Liver (tissue), 9 donors: ENCODE measurements around the gene PLEKHA7. TPM values are rescaled to one million over a fixed set of nuclear protein-coding genes. Genes with fewer than 3 reads are reported as not detected.

Source experiments
- DNase-seq: peaks from one replicate; pipeline ENCODE4 v3.0.0-alpha.2; 2017; ENCODE audit warnings: low spot score
- H3K27ac ChIP-seq, 2 donors: one replicate each; pipeline ENCODE4 v1.7.0; 2013; ENCODE audit warnings: inconsistent platforms in 2 of 2, low read length in 2 of 2, control low read depth in 1 of 2, low read depth in 1 of 2, mild to moderate bottlenecking in 1 of 2
- H3K27me3 ChIP-seq, 4 donors: one replicate each; pipeline versions ENCODE4 v1.6.1 to v1.7.0; 2013; ENCODE audit warnings: low read length in 3 of 4, inconsistent platforms in 1 of 4, mild to moderate bottlenecking in 1 of 4, moderate library complexity in 1 of 4; ENCODE audit not compliant: control insufficient read depth in 4 of 4, insufficient read depth in 4 of 4
- H3K36me3 ChIP-seq, 4 donors: one replicate each; pipeline versions ENCODE4 v1.6.1 to v1.7.0; 2013; ENCODE audit warnings: low read length in 3 of 4, mild to moderate bottlenecking in 3 of 4, low read depth in 1 of 4, moderate library complexity in 1 of 4; ENCODE audit not compliant: control insufficient read depth in 4 of 4, insufficient read depth in 3 of 4
- H3K4me1 ChIP-seq, 4 donors: one replicate each; pipeline versions ENCODE4 v1.6.1 to v1.7.0; 2013; ENCODE audit warnings: low read length in 3 of 4, mild to moderate bottlenecking in 3 of 4, moderate library complexity in 1 of 4; ENCODE audit not compliant: control insufficient read depth in 4 of 4, insufficient read depth in 4 of 4
- H3K4me3 ChIP-seq, 3 donors: one replicate each; pipeline versions ENCODE4 v1.6.1 to v1.7.0; 2013; ENCODE audit warnings: low read length in 3 of 3, control low read depth in 1 of 3, low read depth in 1 of 3, mild to moderate bottlenecking in 1 of 3
- H3K9ac ChIP-seq, 2 donors: one replicate each; pipeline ENCODE4 v1.7.0; 2013; ENCODE audit warnings: low read length in 2 of 2, mild to moderate bottlenecking in 2 of 2, moderate library complexity in 2 of 2, control low read depth in 1 of 2, low read depth in 1 of 2
- H3K9me3 ChIP-seq, 4 donors: one replicate each; pipeline versions ENCODE4 v1.6.1 to v1.7.0; 2013; ENCODE audit warnings: low read length in 3 of 4; ENCODE audit not compliant: control insufficient read depth in 4 of 4
- EGR1 ChIP-seq, 2 donors: IDR thresholded peaks; 2 replicates each; pipeline ENCODE4 v1.6.1; 2016 to 2018; ENCODE audit warnings: antibody characterized with exemption in 2 of 2, low read depth in 2 of 2
- GABPA ChIP-seq, 2 donors: IDR thresholded peaks in 1 of 2; conservative IDR thresholded peaks in 1 of 2; 2 replicates each; pipeline ENCODE4 v1.6.1; 2016; ENCODE audit warnings: antibody characterized with exemption in 2 of 2, mild to moderate bottlenecking in 1 of 2, moderate library complexity in 1 of 2
- HNF4A ChIP-seq, 2 donors: conservative IDR thresholded peaks; 2 replicates each; pipeline ENCODE4 v1.6.1; 2016; ENCODE audit warnings: antibody characterized with exemption in 2 of 2, mild to moderate bottlenecking in 2 of 2
- HNF4G ChIP-seq: IDR thresholded peaks from 2 replicates; pipeline ENCODE4 v1.6.1; 2016; ENCODE audit warnings: antibody characterized with exemption
- JUND ChIP-seq, 2 donors: IDR thresholded peaks; 2 replicates each; pipeline ENCODE4 v1.6.1; 2016; ENCODE audit warnings: antibody characterized with exemption in 2 of 2
- NR2F2 ChIP-seq: IDR thresholded peaks from 2 replicates; pipeline ENCODE4 v1.6.1; 2016; ENCODE audit warnings: antibody characterized with exemption
- RAD21 ChIP-seq, 2 donors: IDR thresholded peaks; 2 replicates each; pipeline ENCODE4 v1.6.1; 2016; ENCODE audit warnings: antibody characterized with exemption in 2 of 2, mild to moderate bottlenecking in 2 of 2
- RXRA ChIP-seq, 2 donors: IDR thresholded peaks; 2 replicates each; pipeline ENCODE4 v1.6.1; 2017 to 2018; ENCODE audit warnings: antibody characterized with exemption in 2 of 2, mild to moderate bottlenecking in 1 of 2
- TAF1 ChIP-seq: conservative IDR thresholded peaks from 2 replicates; pipeline ENCODE4 v1.6.1; 2016; ENCODE audit warnings: antibody characterized with exemption, mild to moderate bottlenecking
- YY1 ChIP-seq: IDR thresholded peaks from 2 replicates; pipeline ENCODE4 v1.6.1; 2016; ENCODE audit warnings: antibody characterized with exemption, mild to moderate bottlenecking
- WGBS: extraction: QIAGEN DNeasy Blood & Tissue Kit; methylation state at CpG from one replicate; pipeline ENCODE4 v1.1.7; 2013; 5-methylcytosine and 5-hydroxymethylcytosine counted together
- polyA plus RNA-seq, 2 donors: library from polyadenylated mRNA; stranded (reverse) in 1 of 2; unstranded in 1 of 2; fragments of 200-250 nt in 1 of 2; fragments of >200 nt in 1 of 2; fragmentation: Nextera tagmentation in 1 of 2; extraction: Ambion mirVana in 1 of 2; gene quantifications; one replicate each; pipeline versions ENCODE4 v1.2.1 to v1.2.3, GENCODE V29; 2013 to 2015
- total RNA-seq, 2 donors: library from RNA; depleted of rRNA; stranded (reverse); fragments of >200 nt; gene quantifications; one replicate each; pipeline ENCODE4 v1.2.3, GENCODE V29; 2014
- TF ChIP-seq, protein P1 (sequence below): fragments of 150-350 bp; IDR thresholded peaks from 2 replicates; pipeline ENCODE4 v1.5.1; 2017; ENCODE audit warnings: improper control_type of control experiment, low read depth, low read length; ENCODE audit not compliant: missing input control
- TF ChIP-seq, protein P2 (sequence below): IDR thresholded peaks from 2 replicates; pipeline ENCODE4 v1.6.1; 2016; ENCODE audit warnings: antibody characterized with exemption, mild to moderate bottlenecking
- TF ChIP-seq, protein P3 (sequence below): IDR thresholded peaks from 2 replicates; pipeline ENCODE4 v1.6.1; 2016; ENCODE audit warnings: antibody characterized with exemption
- TF ChIP-seq, protein P4 (sequence below): IDR thresholded peaks from 2 replicates; pipeline ENCODE4 v1.6.1; 2016; ENCODE audit warnings: antibody characterized with exemption
- TF ChIP-seq, protein P5 (sequence below): IDR thresholded peaks from 2 replicates; pipeline ENCODE4 v1.6.1; 2016; ENCODE audit warnings: antibody characterized with exemption
- donor health status: healthy.
- donor health status: healthy.
- donor health status: healthy.
- donor health status: healthy.
- donor health status: healthy.

PLEKHA7 gene
- total and polyA plus RNA-seq, 4 donors = 6.1 to 28.8 (median 8.5) TPM

DNA sequence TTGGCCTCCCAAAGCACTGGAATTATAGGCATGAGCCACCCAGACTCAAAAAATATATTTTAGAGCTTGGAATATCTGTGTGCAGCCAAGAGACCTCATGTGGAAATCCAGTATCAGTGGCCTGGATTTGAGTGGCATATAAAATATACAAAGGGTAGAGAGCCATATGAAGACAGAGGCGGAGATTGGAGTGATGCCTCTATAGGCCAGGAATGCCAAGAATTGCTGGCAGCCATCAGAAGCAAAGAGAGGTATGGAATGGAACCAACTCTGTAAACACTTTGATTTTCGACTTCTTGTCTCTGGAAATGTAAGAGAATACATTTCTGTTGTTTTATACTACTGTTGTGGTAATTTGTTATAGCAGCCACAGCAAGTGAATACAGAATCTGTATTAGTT, 123.0 kb downstream of the PLEKHA7 start:
- no peak overlapping the region for H3K27ac ChIP-seq
- H3K9me3 ChIP-seq = no peaks in the 10 kb centered on the region
- H3K4me1 ChIP-seq = peaks cover 0 to 4% (median 2%) of the 10 kb centered on the region in 4 donors
- no peak overlapping the region for H3K9ac ChIP-seq
- H3K27me3 ChIP-seq = no peaks in the 10 kb centered on the region
- H3K4me3 ChIP-seq = no peak overlapping the region
- 97% methylated on average over 2 of the region's 2 CpGs for WGBS
- TF ChIP-seq YY1 = no peak
- TF ChIP-seq GABPA (IDR thresholded peaks at IDR 0.05 in 1 of 2, conservative IDR thresholded peaks at IDR 0.05 in 1 of 2) = no peak
- TF ChIP-seq, protein P1, sequence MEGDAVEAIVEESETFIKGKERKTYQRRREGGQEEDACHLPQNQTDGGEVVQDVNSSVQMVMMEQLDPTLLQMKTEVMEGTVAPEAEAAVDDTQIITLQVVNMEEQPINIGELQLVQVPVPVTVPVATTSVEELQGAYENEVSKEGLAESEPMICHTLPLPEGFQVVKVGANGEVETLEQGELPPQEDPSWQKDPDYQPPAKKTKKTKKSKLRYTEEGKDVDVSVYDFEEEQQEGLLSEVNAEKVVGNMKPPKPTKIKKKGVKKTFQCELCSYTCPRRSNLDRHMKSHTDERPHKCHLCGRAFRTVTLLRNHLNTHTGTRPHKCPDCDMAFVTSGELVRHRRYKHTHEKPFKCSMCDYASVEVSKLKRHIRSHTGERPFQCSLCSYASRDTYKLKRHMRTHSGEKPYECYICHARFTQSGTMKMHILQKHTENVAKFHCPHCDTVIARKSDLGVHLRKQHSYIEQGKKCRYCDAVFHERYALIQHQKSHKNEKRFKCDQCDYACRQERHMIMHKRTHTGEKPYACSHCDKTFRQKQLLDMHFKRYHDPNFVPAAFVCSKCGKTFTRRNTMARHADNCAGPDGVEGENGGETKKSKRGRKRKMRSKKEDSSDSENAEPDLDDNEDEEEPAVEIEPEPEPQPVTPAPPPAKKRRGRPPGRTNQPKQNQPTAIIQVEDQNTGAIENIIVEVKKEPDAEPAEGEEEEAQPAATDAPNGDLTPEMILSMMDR = no peak
- TF ChIP-seq EGR1 (IDR thresholded peaks at IDR 0.05; ENCODE audit: low read depth in 2 of 2) = no peak
- TF ChIP-seq, protein P2, sequence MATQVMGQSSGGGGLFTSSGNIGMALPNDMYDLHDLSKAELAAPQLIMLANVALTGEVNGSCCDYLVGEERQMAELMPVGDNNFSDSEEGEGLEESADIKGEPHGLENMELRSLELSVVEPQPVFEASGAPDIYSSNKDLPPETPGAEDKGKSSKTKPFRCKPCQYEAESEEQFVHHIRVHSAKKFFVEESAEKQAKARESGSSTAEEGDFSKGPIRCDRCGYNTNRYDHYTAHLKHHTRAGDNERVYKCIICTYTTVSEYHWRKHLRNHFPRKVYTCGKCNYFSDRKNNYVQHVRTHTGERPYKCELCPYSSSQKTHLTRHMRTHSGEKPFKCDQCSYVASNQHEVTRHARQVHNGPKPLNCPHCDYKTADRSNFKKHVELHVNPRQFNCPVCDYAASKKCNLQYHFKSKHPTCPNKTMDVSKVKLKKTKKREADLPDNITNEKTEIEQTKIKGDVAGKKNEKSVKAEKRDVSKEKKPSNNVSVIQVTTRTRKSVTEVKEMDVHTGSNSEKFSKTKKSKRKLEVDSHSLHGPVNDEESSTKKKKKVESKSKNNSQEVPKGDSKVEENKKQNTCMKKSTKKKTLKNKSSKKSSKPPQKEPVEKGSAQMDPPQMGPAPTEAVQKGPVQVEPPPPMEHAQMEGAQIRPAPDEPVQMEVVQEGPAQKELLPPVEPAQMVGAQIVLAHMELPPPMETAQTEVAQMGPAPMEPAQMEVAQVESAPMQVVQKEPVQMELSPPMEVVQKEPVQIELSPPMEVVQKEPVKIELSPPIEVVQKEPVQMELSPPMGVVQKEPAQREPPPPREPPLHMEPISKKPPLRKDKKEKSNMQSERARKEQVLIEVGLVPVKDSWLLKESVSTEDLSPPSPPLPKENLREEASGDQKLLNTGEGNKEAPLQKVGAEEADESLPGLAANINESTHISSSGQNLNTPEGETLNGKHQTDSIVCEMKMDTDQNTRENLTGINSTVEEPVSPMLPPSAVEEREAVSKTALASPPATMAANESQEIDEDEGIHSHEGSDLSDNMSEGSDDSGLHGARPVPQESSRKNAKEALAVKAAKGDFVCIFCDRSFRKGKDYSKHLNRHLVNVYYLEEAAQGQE = no peak
- no peak for TF ChIP-seq JUND (IDR thresholded peaks at IDR 0.05)
- DNase-seq = no peak
- H3K36me3 ChIP-seq = no peaks in the 10 kb centered on the region

DNA sequence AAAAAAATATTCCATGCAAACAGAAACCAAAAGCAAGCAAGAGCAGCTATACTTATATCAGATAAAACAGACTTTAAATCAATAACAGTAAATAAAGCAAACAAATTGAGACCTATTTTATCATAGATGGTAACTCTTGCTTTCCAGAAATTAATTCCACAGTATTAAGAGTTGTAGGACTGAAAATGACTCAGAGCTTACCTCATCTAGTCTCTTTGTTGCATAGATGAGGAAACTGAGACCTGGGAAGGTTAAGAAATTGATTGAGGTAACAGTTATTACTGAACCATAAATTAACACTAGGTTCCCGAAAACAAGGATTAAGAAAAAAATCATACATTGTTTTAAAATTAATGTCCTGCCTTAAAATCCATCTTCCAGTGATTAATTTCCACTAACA, 123.8 kb downstream of the PLEKHA7 start:
- no peaks in the 10 kb centered on the region for H3K36me3 ChIP-seq
- no peak for DNase-seq

More for the DNA sequence above, 123.8 kb downstream of the PLEKHA7 start:
- Histone ChIP-seq H3K27ac (no peak overlapping the region), H3K9ac (no peak overlapping the region), H3K27me3 (no peaks in the 10 kb centered on the region), H3K4me3 (no peak overlapping the region), H3K9me3 (no peaks in the 10 kb centered on the region), H3K4me1 (peaks cover 0 to 4% (median 2%) of the 10 kb centered on the region in 4 donors)
- 92% methylated on average over 1 of the region's 1 CpG for WGBS
- TF ChIP-seq RXRA (IDR thresholded peaks at IDR 0.05) (no peak), HNF4A (conservative IDR thresholded peaks at IDR 0.05) (no peak), JUND (IDR thresholded peaks at IDR 0.05) (no peak), YY1 (no peak), EGR1 (IDR thresholded peaks at IDR 0.05; ENCODE audit: low read depth in 2 of 2) (no peak), HNF4G (no peak), GABPA (IDR thresholded peaks at IDR 0.05 in 1 of 2, conservative IDR thresholded peaks at IDR 0.05 in 1 of 2) (no peak), RAD21 (IDR thresholded peaks at IDR 0.05) (no peak), NR2F2 (no peak), TAF1 (no peak)
- TF ChIP-seq, protein P3, sequence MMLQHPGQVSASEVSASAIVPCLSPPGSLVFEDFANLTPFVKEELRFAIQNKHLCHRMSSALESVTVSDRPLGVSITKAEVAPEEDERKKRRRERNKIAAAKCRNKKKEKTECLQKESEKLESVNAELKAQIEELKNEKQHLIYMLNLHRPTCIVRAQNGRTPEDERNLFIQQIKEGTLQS = no peak
- TF ChIP-seq, protein P2 = no peak
- TF ChIP-seq, protein P4, sequence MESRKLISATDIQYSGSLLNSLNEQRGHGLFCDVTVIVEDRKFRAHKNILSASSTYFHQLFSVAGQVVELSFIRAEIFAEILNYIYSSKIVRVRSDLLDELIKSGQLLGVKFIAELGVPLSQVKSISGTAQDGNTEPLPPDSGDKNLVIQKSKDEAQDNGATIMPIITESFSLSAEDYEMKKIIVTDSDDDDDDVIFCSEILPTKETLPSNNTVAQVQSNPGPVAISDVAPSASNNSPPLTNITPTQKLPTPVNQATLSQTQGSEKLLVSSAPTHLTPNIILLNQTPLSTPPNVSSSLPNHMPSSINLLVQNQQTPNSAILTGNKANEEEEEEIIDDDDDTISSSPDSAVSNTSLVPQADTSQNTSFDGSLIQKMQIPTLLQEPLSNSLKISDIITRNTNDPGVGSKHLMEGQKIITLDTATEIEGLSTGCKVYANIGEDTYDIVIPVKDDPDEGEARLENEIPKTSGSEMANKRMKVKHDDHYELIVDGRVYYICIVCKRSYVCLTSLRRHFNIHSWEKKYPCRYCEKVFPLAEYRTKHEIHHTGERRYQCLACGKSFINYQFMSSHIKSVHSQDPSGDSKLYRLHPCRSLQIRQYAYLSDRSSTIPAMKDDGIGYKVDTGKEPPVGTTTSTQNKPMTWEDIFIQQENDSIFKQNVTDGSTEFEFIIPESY = no peak
- TF ChIP-seq, protein P1 = no peak
- TF ChIP-seq, protein P5, sequence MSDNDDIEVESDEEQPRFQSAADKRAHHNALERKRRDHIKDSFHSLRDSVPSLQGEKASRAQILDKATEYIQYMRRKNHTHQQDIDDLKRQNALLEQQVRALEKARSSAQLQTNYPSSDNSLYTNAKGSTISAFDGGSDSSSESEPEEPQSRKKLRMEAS = no peak
